ENCODE measurements around the gene TP53I11. TPM values are rescaled to one million over a fixed set of nuclear protein-coding genes. Genes with fewer than 3 reads are reported as not detected.

The TP53I11 gene
- total and polyA plus RNA-seq, 2 experiments from 2014 or later: 23.5 to 43.9 TPM

DNA sequence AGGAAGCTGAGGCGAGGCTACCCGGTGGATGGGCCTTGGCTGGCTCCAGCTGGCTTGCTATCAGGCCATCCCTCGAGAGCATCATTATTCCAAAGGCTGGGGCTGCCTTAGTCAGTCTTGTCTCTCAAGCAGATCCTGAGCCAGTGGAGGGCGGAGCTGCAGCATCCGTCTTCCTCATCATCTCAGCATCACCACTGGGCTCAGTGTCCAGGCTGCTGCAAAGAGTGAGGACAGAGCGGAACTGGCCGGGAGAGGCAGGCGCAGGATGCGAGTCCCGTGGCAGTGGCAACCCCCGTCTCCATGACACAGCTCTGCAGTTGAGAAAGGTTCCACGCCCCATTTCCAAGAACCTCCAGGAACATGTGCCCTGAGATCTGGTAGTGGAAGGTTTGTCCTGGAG, 4.4 kb downstream of the TP53I11 start:
- Histone ChIP-seq H3K27me3 (ENCODE audit: insufficient read depth) (no peaks in the 10 kb centered on the region), H3K79me2 (replicated peaks; ENCODE audit: insufficient read depth) (peaks cover 6% of the 10 kb centered on the region; the same call in 1 of the 2 replicates), H3K4me1 (ENCODE audit: insufficient read depth) (peaks cover 43% of the 10 kb centered on the region), H3F3A (replicated peaks; ENCODE audit: low read depth) (0 out of 2 replicates have a peak, but pooled peaks cover 3% of the 10 kb centered on the region), H3K27ac (ENCODE audit: low read depth) (no peak overlapping the region), H4K20me1 (replicated peaks; ENCODE audit: insufficient read depth) (no peaks in the 10 kb centered on the region), H2AFZ (no peak overlapping the region), H3K36me3 (ENCODE audit: insufficient read depth) (no peaks in the 10 kb centered on the region), H3K9me2 (ENCODE audit: insufficient read depth) (no peaks in the 10 kb centered on the region), H3K4me2 (no peak overlapping the region), H3K4me3 (no peak overlapping the region)
- H3K4me1 Mint-ChIP-seq: peaks cover 76% of the 10 kb centered on the region
- H3K9me3 Mint-ChIP-seq: peaks cover 5% of the 10 kb centered on the region; the same call in 2 of the 3 replicates
- peaks cover 32% of the 10 kb centered on the region for H3K27me3 Mint-ChIP-seq (ENCODE audit: insufficient read depth, low read depth, poor library complexity)
- H3K36me3 Mint-ChIP-seq (ENCODE audit: low read depth): peaks cover under 1% of the 10 kb centered on the region; the same call in 1 of the 3 replicates
- ATAC-seq (no peak), DNase-seq (ENCODE audit: low spot score) (no peak)
- no peak overlapping the region for H3K27ac Mint-ChIP-seq
- TF ChIP-seq STAT1 (IDR thresholded peaks at IDR 0.05; ENCODE audit: unreplicated experiment): no peak
- TF ChIP-seq, protein P1, sequence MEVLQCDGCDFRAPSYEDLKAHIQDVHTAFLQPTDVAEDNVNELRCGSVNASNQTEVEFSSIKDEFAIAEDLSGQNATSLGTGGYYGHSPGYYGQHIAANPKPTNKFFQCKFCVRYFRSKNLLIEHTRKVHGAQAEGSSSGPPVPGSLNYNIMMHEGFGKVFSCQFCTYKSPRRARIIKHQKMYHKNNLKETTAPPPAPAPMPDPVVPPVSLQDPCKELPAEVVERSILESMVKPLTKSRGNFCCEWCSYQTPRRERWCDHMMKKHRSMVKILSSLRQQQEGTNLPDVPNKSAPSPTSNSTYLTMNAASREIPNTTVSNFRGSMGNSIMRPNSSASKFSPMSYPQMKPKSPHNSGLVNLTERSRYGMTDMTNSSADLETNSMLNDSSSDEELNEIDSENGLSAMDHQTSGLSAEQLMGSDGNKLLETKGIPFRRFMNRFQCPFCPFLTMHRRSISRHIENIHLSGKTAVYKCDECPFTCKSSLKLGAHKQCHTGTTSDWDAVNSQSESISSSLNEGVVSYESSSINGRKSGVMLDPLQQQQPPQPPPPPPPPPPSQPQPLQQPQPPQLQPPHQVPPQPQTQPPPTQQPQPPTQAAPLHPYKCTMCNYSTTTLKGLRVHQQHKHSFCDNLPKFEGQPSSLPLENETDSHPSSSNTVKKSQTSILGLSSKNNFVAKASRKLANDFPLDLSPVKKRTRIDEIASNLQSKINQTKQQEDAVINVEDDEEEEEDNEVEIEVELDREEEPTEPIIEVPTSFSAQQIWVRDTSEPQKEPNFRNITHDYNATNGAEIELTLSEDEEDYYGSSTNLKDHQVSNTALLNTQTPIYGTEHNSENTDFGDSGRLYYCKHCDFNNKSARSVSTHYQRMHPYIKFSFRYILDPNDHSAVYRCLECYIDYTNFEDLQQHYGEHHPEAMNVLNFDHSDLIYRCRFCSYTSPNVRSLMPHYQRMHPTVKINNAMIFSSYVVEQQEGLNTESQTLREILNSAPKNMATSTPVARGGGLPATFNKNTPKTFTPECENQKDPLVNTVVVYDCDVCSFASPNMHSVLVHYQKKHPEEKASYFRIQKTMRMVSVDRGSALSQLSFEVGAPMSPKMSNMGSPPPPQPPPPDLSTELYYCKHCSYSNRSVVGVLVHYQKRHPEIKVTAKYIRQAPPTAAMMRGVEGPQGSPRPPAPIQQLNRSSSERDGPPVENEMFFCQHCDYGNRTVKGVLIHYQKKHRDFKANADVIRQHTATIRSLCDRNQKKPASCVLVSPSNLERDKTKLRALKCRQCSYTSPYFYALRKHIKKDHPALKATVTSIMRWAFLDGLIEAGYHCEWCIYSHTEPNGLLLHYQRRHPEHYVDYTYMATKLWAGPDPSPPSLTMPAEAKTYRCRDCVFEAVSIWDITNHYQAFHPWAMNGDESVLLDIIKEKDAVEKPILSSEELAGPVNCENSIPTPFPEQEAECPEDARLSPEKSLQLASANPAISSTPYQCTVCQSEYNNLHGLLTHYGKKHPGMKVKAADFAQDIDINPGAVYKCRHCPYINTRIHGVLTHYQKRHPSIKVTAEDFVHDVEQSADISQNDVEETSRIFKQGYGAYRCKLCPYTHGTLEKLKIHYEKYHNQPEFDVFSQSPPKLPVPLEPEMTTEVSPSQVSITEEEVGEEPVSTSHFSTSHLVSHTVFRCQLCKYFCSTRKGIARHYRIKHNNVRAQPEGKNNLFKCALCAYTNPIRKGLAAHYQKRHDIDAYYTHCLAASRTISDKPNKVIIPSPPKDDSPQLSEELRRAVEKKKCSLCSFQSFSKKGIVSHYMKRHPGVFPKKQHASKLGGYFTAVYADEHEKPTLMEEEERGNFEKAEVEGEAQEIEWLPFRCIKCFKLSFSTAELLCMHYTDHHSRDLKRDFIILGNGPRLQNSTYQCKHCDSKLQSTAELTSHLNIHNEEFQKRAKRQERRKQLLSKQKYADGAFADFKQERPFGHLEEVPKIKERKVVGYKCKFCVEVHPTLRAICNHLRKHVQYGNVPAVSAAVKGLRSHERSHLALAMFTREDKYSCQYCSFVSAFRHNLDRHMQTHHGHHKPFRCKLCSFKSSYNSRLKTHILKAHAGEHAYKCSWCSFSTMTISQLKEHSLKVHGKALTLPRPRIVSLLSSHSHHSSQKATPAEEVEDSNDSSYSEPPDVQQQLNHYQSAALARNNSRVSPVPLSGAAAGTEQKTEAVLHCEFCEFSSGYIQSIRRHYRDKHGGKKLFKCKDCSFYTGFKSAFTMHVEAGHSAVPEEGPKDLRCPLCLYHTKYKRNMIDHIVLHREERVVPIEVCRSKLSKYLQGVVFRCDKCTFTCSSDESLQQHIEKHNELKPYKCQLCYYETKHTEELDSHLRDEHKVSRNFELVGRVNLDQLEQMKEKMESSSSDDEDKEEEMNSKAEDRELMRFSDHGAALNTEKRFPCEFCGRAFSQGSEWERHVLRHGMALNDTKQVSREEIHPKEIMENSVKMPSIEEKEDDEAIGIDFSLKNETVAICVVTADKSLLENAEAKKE (CRISPR knock-in tag; IDR thresholded peaks at IDR 0.05): no peak
- TF ChIP-seq EZH2phosphoT487 (IDR thresholded peaks at IDR 0.05; ENCODE audit: unreplicated experiment): no peak
- TF ChIP-seq NANOG (IDR thresholded peaks at IDR 0.05; ENCODE audit: borderline replicate concordance): no peak
- TF ChIP-seq EZH2 (IDR thresholded peaks at IDR 0.05; ENCODE audit: low read depth, unreplicated experiment): no peak
- no peak for TF ChIP-seq ZNF114 (CRISPR knock-in tag; IDR thresholded peaks at IDR 0.05)
- H3K4me3 Mint-ChIP-seq: no peak overlapping the region

DNA sequence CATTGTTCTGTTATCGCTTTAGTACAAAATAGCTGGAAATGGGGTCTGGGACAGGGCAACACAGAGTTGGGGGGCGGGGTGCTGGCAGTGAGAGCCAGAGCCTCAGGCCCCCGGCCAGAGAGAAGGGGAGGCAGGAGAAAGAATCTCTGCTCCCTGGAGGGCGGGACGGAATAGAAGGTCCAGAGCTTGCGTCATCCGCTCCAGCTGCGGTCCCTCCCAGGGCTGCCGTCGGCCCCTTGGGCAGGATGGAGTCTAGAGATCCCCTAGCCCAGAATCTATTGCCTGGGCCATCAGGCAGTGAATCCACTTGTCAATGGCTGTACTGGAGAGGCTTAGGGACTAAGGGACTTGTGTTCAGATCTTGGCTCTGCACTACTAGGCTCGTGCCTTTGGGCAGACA, 5.0 kb downstream of the TP53I11 start:
- H3K36me3 ChIP-seq (ENCODE audit: insufficient read depth): no peaks in the 10 kb centered on the region
- Mint-ChIP-seq H3K36me3 (ENCODE audit: low read depth) (peaks cover 6% of the 10 kb centered on the region), H3K9me3 (peaks cover 5% of the 10 kb centered on the region; the same call in 2 of the 3 replicates), H3K27ac (no peak overlapping the region), H3K4me1 (peaks cover 79% of the 10 kb centered on the region), H3K4me3 (no peak overlapping the region), H3K27me3 (ENCODE audit: insufficient read depth, low read depth, poor library complexity) (peaks cover 33% of the 10 kb centered on the region)
- no peak overlapping the region for H3K27ac ChIP-seq (ENCODE audit: low read depth)
- no peak overlapping the region for H2AFZ ChIP-seq
- no peak overlapping the region for H3K4me2 ChIP-seq
- ATAC-seq (no peak), DNase-seq (ENCODE audit: low spot score) (no peak)
- no peaks in the 10 kb centered on the region for H4K20me1 ChIP-seq (replicated peaks; ENCODE audit: insufficient read depth)
- no peaks in the 10 kb centered on the region for H3K27me3 ChIP-seq (ENCODE audit: insufficient read depth)
- H3K9me2 ChIP-seq (ENCODE audit: insufficient read depth): no peaks in the 10 kb centered on the region
- no peak overlapping the region for H3K4me3 ChIP-seq
- peaks cover 40% of the 10 kb centered on the region for H3K4me1 ChIP-seq (ENCODE audit: insufficient read depth)
- H3K79me2 ChIP-seq (replicated peaks; ENCODE audit: insufficient read depth): peaks cover 6% of the 10 kb centered on the region; the same call in 1 of the 2 replicates
- H3F3A ChIP-seq (replicated peaks; ENCODE audit: low read depth): 0 out of 2 replicates have a peak, but pooled peaks cover 3% of the 10 kb centered on the region
- no peak for TF ChIP-seq NANOG (IDR thresholded peaks at IDR 0.05; ENCODE audit: borderline replicate concordance)
- TF ChIP-seq CREB1 (CRISPR knock-in tag; IDR thresholded peaks at IDR 0.05; ENCODE audit: low read depth): no peak
- no peak for TF ChIP-seq ZNF114 (CRISPR knock-in tag; IDR thresholded peaks at IDR 0.05)
- TF ChIP-seq STAT1 (IDR thresholded peaks at IDR 0.05; ENCODE audit: unreplicated experiment): no peak
- TF ChIP-seq, protein P2, sequence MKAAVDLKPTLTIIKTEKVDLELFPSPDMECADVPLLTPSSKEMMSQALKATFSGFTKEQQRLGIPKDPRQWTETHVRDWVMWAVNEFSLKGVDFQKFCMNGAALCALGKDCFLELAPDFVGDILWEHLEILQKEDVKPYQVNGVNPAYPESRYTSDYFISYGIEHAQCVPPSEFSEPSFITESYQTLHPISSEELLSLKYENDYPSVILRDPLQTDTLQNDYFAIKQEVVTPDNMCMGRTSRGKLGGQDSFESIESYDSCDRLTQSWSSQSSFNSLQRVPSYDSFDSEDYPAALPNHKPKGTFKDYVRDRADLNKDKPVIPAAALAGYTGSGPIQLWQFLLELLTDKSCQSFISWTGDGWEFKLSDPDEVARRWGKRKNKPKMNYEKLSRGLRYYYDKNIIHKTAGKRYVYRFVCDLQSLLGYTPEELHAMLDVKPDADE (IDR thresholded peaks at IDR 0.05): no peak
- no peak for TF ChIP-seq JUNB (IDR thresholded peaks at IDR 0.05; ENCODE audit: unreplicated experiment)
- no peak for TF ChIP-seq POLR2AphosphoS5 (IDR thresholded peaks at IDR 0.05; ENCODE audit: low read depth)
- TF ChIP-seq, protein P3, sequence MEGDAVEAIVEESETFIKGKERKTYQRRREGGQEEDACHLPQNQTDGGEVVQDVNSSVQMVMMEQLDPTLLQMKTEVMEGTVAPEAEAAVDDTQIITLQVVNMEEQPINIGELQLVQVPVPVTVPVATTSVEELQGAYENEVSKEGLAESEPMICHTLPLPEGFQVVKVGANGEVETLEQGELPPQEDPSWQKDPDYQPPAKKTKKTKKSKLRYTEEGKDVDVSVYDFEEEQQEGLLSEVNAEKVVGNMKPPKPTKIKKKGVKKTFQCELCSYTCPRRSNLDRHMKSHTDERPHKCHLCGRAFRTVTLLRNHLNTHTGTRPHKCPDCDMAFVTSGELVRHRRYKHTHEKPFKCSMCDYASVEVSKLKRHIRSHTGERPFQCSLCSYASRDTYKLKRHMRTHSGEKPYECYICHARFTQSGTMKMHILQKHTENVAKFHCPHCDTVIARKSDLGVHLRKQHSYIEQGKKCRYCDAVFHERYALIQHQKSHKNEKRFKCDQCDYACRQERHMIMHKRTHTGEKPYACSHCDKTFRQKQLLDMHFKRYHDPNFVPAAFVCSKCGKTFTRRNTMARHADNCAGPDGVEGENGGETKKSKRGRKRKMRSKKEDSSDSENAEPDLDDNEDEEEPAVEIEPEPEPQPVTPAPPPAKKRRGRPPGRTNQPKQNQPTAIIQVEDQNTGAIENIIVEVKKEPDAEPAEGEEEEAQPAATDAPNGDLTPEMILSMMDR (conservative IDR thresholded peaks at IDR 0.05; ENCODE audit: low read depth in 2 of 2): no peak
- TF ChIP-seq EZH2phosphoT487 (IDR thresholded peaks at IDR 0.05; ENCODE audit: unreplicated experiment): no peak

All from GM23338 (cell line).